ENCODE measurements around the gene GGA3. TPM values are rescaled to one million over a fixed set of nuclear protein-coding genes. Genes with fewer than 3 reads are reported as not detected.

The GGA3 gene
- total RNA-seq, 1 experiment from 2014 or later: 61.6 TPM

GRCh38 chr17:75199886-75200618 is 61.4 kb downstream of the GGA3 start:
- Histone ChIP-seq H3K36me3 (ENCODE audit: control insufficient read depth, insufficient read depth, low read length) (no peaks in the 10 kb centered on the region), H3K27me3 (ENCODE audit: control insufficient read depth, insufficient read depth, low read length) (no peaks in the 10 kb centered on the region), H3K27ac (ENCODE audit: low read length) (no peak overlapping the region), H3K4me1 (ENCODE audit: control insufficient read depth, insufficient read depth, low read length) (no peaks in the 10 kb centered on the region), H3K9me3 (ENCODE audit: control insufficient read depth, insufficient read depth, low read depth, low read length) (no peaks in the 10 kb centered on the region), H3K4me3 (ENCODE audit: low read depth in 2 of 2, low read length in 2 of 2) (no peak overlapping the region)
- intact Hi-C loops (cut with micrococcal nuclease; ENCODE audit: unreplicated experiment): no loop called here
- no peak for ATAC-seq
- TF ChIP-seq REST (IDR thresholded peaks at IDR 0.05; ENCODE audit: insufficient read depth in 1 of 2, low read depth in 2 of 2, low read length in 1 of 2) (no peak), TCF7L2 (IDR thresholded peaks at IDR 0.05; ENCODE audit: low read depth, low read length) (no peak), CTCF (IDR thresholded peaks at IDR 0.05) (no peak), POLR2AphosphoS5 (IDR thresholded peaks at IDR 0.05; ENCODE audit: low read depth, low read length) (no peak), SIN3A (IDR thresholded peaks at IDR 0.05; ENCODE audit: borderline replicate concordance, insufficient read depth, low read depth, low read length) (no peak)
- no TSS peak for BruUV-seq (replicated peaks)
- in situ Hi-C loops (cut with HindIII; ENCODE audit: low pct_unique_long_range_greater_than_20kb, low sequenced_read_pairs): no loop called here
- POLR2A ChIA-PET: no interaction called here
- no peak for DNase-seq (ENCODE audit: low read depth, low spot score)
- CTCF ChIA-PET: interaction anchor here (0.6 to 1.4 kb wide), 2 partner anchors 86 to 146 kb away, joined by 4 read pairs; no protein-coding TSS in a partner anchor

DNA sequence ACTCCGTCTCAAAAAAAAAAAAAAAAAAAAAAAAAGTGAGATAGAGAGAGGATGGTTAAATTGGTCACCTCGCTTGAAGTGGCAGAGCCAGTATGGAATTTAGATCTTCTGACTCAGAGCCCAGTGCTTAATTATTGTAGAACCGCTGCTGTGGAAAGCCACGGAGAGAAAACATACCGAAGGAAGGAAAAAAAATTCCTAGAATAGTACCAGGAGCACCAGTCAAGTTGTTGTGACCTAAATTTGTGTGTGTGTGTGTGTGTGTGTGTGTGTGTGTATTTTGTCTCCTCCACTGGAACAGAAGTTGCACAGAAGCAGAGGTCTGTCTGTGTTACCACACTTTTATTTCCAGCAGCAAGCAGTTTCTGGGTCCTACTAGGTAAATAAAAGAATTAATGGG is 66.5 kb downstream of the GGA3 start:
- ATAC-seq: no peak

More for the DNA sequence above, 66.5 kb downstream of the GGA3 start:
- POLR2A ChIA-PET: no interaction called here
- BruUV-seq (replicated peaks): no TSS peak
- Histone ChIP-seq H3K9me3 (ENCODE audit: control insufficient read depth, insufficient read depth, low read depth, low read length) (no peaks in the 10 kb centered on the region), H3K27me3 (ENCODE audit: control insufficient read depth, insufficient read depth, low read length) (no peaks in the 10 kb centered on the region), H3K36me3 (ENCODE audit: control insufficient read depth, insufficient read depth, low read length) (no peaks in the 10 kb centered on the region), H3K4me1 (ENCODE audit: control insufficient read depth, insufficient read depth, low read length) (no peaks in the 10 kb centered on the region), H3K4me3 (ENCODE audit: low read depth in 2 of 2, low read length in 2 of 2) (no peak overlapping the region), H3K27ac (ENCODE audit: low read length) (no peak overlapping the region)
- TF ChIP-seq CTCF (IDR thresholded peaks at IDR 0.05): no peak
- TF ChIP-seq SIN3A (IDR thresholded peaks at IDR 0.05; ENCODE audit: borderline replicate concordance, insufficient read depth, low read depth, low read length): no peak
- no peak for TF ChIP-seq POLR2AphosphoS5 (IDR thresholded peaks at IDR 0.05; ENCODE audit: low read depth, low read length)
- TF ChIP-seq REST (IDR thresholded peaks at IDR 0.05; ENCODE audit: insufficient read depth in 1 of 2, low read depth in 2 of 2, low read length in 1 of 2): no peak
- TF ChIP-seq TCF7L2 (IDR thresholded peaks at IDR 0.05; ENCODE audit: low read depth, low read length): no peak
- in situ Hi-C loops (cut with HindIII; ENCODE audit: low pct_unique_long_range_greater_than_20kb, low sequenced_read_pairs) (no loop called here), intact Hi-C loops (cut with micrococcal nuclease; ENCODE audit: unreplicated experiment) (no loop called here)
- CTCF ChIA-PET: no interaction called here
- DNase-seq (ENCODE audit: low read depth, low spot score): no peak

Measured in Panc1 (cell line).